ENCODE results near the gene SAMMSON.

- TF ChIP-seq, protein P1, sequence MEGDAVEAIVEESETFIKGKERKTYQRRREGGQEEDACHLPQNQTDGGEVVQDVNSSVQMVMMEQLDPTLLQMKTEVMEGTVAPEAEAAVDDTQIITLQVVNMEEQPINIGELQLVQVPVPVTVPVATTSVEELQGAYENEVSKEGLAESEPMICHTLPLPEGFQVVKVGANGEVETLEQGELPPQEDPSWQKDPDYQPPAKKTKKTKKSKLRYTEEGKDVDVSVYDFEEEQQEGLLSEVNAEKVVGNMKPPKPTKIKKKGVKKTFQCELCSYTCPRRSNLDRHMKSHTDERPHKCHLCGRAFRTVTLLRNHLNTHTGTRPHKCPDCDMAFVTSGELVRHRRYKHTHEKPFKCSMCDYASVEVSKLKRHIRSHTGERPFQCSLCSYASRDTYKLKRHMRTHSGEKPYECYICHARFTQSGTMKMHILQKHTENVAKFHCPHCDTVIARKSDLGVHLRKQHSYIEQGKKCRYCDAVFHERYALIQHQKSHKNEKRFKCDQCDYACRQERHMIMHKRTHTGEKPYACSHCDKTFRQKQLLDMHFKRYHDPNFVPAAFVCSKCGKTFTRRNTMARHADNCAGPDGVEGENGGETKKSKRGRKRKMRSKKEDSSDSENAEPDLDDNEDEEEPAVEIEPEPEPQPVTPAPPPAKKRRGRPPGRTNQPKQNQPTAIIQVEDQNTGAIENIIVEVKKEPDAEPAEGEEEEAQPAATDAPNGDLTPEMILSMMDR (IDR thresholded peaks at IDR 0.05 in 2 of 3, conservative IDR thresholded peaks at IDR 0.05 in 1 of 3; ENCODE audit: control insufficient read depth in 2 of 3, extremely low read depth in 1 of 3, insufficient read depth in 1 of 3, low read depth in 3 of 3, low read length in 3 of 3): no peak
- TF ChIP-seq EED (IDR thresholded peaks at IDR 0.05; ENCODE audit: low read depth) (no peak), POLR2AphosphoS5 (IDR thresholded peaks at IDR 0.05; ENCODE audit: low read length) (no peak), REST (IDR thresholded peaks at IDR 0.05; ENCODE audit: low read depth, low read length) (no peak)
Measured at GRCh38 chr3:70038693-70039092, 39.2 kb downstream of the SAMMSON start.

All from GM12878 (cell line).